GM12878 (cell line): ENCODE measurements around the gene USP9X. TPM values are rescaled to one million over a fixed set of nuclear protein-coding genes. Genes with fewer than 3 reads are reported as not detected.

Source experiments
- ATAC-seq: fragments of 200-7000 bp; cut with Tn5 transposase; 3 replicates; pipeline ENCODE4 v1.9.1; 2020; ENCODE audit warnings: mild to moderate bottlenecking, moderate library complexity
- BruUV-seq: library from RNA; stranded (reverse); fragments of 400-500 nt; replicated peaks from 2 replicates; lab custom pipeline; 2021; lab: Mats Ljungman, UMichigan
- CTCF ChIA-PET: fragments of 300-600 bp; sonication (Branson Sonifier 250); formaldehyde crosslinking; extraction: SDS; loops from one replicate; lab custom pipeline; 2021; ENCODE audit warnings: inconsistent platforms; lab: Yijun Ruan, JAX
- POLR2A ChIA-PET: fragments of 350-600 bp; formaldehyde crosslinking; extraction: SDS; loops from one replicate; lab custom pipeline; 2021; ENCODE audit warnings: inconsistent platforms; lab: Charles Lee
- RAD21 ChIA-PET: fragments of 300-600 bp; sonication (Branson Sonifier 250); formaldehyde crosslinking; loops from one replicate; lab custom pipeline; 2023; ENCODE audit warnings: antibody characterized with exemption; ENCODE audit not compliant: unreplicated experiment; lab: Charles Lee
- SMC1A ChIA-PET: fragments of 300-600 bp; sonication (Branson Sonifier 250); formaldehyde crosslinking; loops from one replicate; lab custom pipeline; 2023; ENCODE audit not compliant: unreplicated experiment, uncharacterized antibody; lab: Charles Lee
- DNase-seq: peaks from one replicate; pipeline ENCODE4 v3.0.0-alpha.2; 2011; ENCODE audit warnings: low read depth, low spot score
- FAIRE-seq: peaks from 3 replicates; lab custom pipeline; 2011; peaks lifted over from hg19 to GRCh38; lab: Jason Lieb, UNC
- H2AFZ ChIP-seq: 2 replicates; pipeline ENCODE4 v1.6.0; 2011; ENCODE audit warnings: low read depth, low read length, control low read depth; ENCODE audit not compliant: control insufficient read depth
- H3K27ac ChIP-seq: 2 replicates; pipeline ENCODE4 v1.5.1; 2011; ENCODE audit warnings: control low read depth; ENCODE audit not compliant: control insufficient read depth, insufficient read depth
- H3K27me3 ChIP-seq, 2 experiments: replicated peaks in 1 of 2; 2 replicates each; pipeline versions ENCODE4 v1.6.0 to v1.6.1; 2011; ENCODE audit warnings: low read length in 1 of 2; ENCODE audit not compliant: control insufficient read depth in 2 of 2, insufficient read depth in 2 of 2
- H3K36me3 ChIP-seq, 2 experiments: 2 replicates each; pipeline ENCODE4 v1.5.1; 2011; ENCODE audit warnings: low read length in 1 of 2; ENCODE audit not compliant: control insufficient read depth in 2 of 2, insufficient read depth in 2 of 2
- H3K4me1 ChIP-seq: 2 replicates; pipeline ENCODE4 v1.6.1; 2011; ENCODE audit warnings: mild to moderate bottlenecking, low read length, moderate library complexity, mixed read lengths; ENCODE audit not compliant: control insufficient read depth, insufficient read depth
- H3K4me2 ChIP-seq: 2 replicates; pipeline ENCODE4 v1.6.0; 2011; ENCODE audit warnings: control low read depth; ENCODE audit not compliant: control insufficient read depth, insufficient read depth
- H3K4me3 ChIP-seq: fragments of 200-600 bp; sonication (generic); 2 replicates; pipeline ENCODE4 v1.5.1; 2016
- H3K79me2 ChIP-seq: 2 replicates; pipeline ENCODE4 v1.6.0; 2011; ENCODE audit warnings: low read length; ENCODE audit not compliant: control insufficient read depth, insufficient read depth
- H3K9ac ChIP-seq: 2 replicates; pipeline ENCODE4 v1.8.0; 2011; ENCODE audit warnings: low read length, control low read depth, mixed read lengths; ENCODE audit not compliant: control insufficient read depth, insufficient read depth
- H3K9me3 ChIP-seq: replicated peaks from 3 replicates; pipeline ENCODE4 v1.5.1; 2011; ENCODE audit warnings: mild to moderate bottlenecking, low read length; ENCODE audit not compliant: control insufficient read depth, insufficient read depth
- H4K20me1 ChIP-seq: 2 replicates; pipeline ENCODE4 v1.6.0; 2011; ENCODE audit not compliant: control insufficient read depth, insufficient read depth
- CBX5 ChIP-seq: sonication (generic); IDR thresholded peaks from 2 replicates; pipeline ENCODE4 v1.6.1; 2016; ENCODE audit warnings: low read depth, moderate library complexity, mild to moderate bottlenecking, inconsistent platforms
- CHD4 ChIP-seq: fragments of 200-600 bp; sonication (generic); IDR thresholded peaks from 2 replicates; pipeline ENCODE4 v1.6.1; 2016; ENCODE audit warnings: mild to moderate bottlenecking
- HCFC1 ChIP-seq: fragments of 150-350 bp; IDR thresholded peaks from 2 replicates; pipeline ENCODE4 v1.6.1; 2014; ENCODE audit warnings: low read length
- HDGF ChIP-seq: fragments of 450-650 bp; IDR thresholded peaks from 2 replicates; pipeline ENCODE4 v1.6.1; 2016; ENCODE audit warnings: antibody characterized with exemption
- KLF5 ChIP-seq: fragments of 450-650 bp; IDR thresholded peaks from 2 replicates; pipeline ENCODE4 v1.6.1; 2014; ENCODE audit warnings: mild to moderate bottlenecking; ENCODE audit not compliant: partially characterized antibody
- NBN ChIP-seq: fragments of 450-650 bp; IDR thresholded peaks from 2 replicates; pipeline ENCODE4 v1.6.1; 2016
- PBX3 ChIP-seq: IDR thresholded peaks from 2 replicates; pipeline ENCODE4 v1.6.1; 2011; ENCODE audit warnings: mild to moderate bottlenecking, low read depth, low read length, moderate library complexity; ENCODE audit not compliant: insufficient replicate concordance
- POLR2AphosphoS5 ChIP-seq: IDR thresholded peaks from 2 replicates; pipeline ENCODE4 v1.6.1; 2011; ENCODE audit warnings: mild to moderate bottlenecking, low read length, inconsistent platforms
- RB1 ChIP-seq: fragments of 450-650 bp; formaldehyde crosslinking; IDR thresholded peaks from 2 replicates; pipeline ENCODE4 v1.6.1; 2017; ENCODE audit warnings: mild to moderate bottlenecking, borderline replicate concordance
- STAT3 ChIP-seq: IDR thresholded peaks from 2 replicates; pipeline ENCODE4 v1.6.1; 2011; ENCODE audit warnings: low read depth, low read length, improper control_type of control experiment
- ZNF207 ChIP-seq: fragments of 450-650 bp; IDR thresholded peaks from 2 replicates; pipeline ENCODE4 v1.6.1; 2014; ENCODE audit warnings: antibody characterized with exemption, mild to moderate bottlenecking, borderline replicate concordance
- ZNF217 ChIP-seq: fragments of 450-650 bp; IDR thresholded peaks from 2 replicates; pipeline ENCODE4 v1.6.1; 2017; ENCODE audit warnings: antibody characterized with exemption, mild to moderate bottlenecking
- ZNF274 ChIP-seq: IDR thresholded peaks from one replicate; pipeline ENCODE4 v1.8.0; 2011; ENCODE audit not compliant: insufficient read length, insufficient read depth
- ZNF384 ChIP-seq: IDR thresholded peaks from 2 replicates; pipeline ENCODE4 v1.6.1; 2012; ENCODE audit warnings: low read depth, mild to moderate bottlenecking, low read length, improper control_type of control experiment, borderline replicate concordance
- ZZZ3 ChIP-seq: IDR thresholded peaks from 2 replicates; pipeline ENCODE4 v1.6.1; 2011; ENCODE audit warnings: low read depth; ENCODE audit not compliant: control insufficient read depth, insufficient read length
- WGBS: methylation state at CpG from one replicate; pipeline ENCODE4 v1.1.6; 2016; ENCODE audit warnings: low lambda C conversion rate; ENCODE audit not compliant: insufficient replicate concordance, insufficient coverage; ENCODE audit errors: missing lambda C conversion rate; 5-methylcytosine and 5-hydroxymethylcytosine counted together
- in situ Hi-C: fragments of 300-500 bp; cut with MboI; formaldehyde crosslinking; loops from 9 replicates; pipeline ENCODE4 v1.14.3; 2018; ENCODE audit warnings: mixed read lengths
- intact Hi-C: fragments of 100-400 bp; cut with micrococcal nuclease; formaldehyde crosslinking; loops from one replicate; pipeline ENCODE4 v1.14.2; 2022; ENCODE audit not compliant: unreplicated experiment
- polyA plus RNA-seq, 11 experiments: library from polyadenylated mRNA; depleted of rRNA in 4 of 11; unstranded in 6 of 11; stranded (reverse) in 5 of 11; fragments of >200 nt; fragmentation: Nextera tagmentation in 4 of 11; fragmentation: Illumina TruSeq in 1 of 11; extraction: Ambion mirVana in 4 of 11; extraction: Trizol in 1 of 11; gene quantifications; 1 replicate in 1 of 11; 2 replicates in 10 of 11; pipeline versions ENCODE4 v1.2.1 to v1.2.3, GENCODE V29; 2011 to 2016; ENCODE audit warnings: inconsistent platforms in 2 of 11, missing spikeins in 2 of 11, low read depth in 1 of 11
- total RNA-seq, 4 experiments: library from RNA; depleted of rRNA in 3 of 4; stranded (reverse); fragments of >200 nt in 3 of 4; fragmentation: Illumina TruSeq in 1 of 4; extraction: Trizol in 1 of 4; gene quantifications; 2 replicates each; pipeline versions ENCODE4 v1.2.1 to v1.2.3, GENCODE V29; 2013 to 2021
- TF ChIP-seq, protein P1 (sequence below): IDR thresholded peaks from 2 replicates; pipeline ENCODE4 v1.6.1; 2011; ENCODE audit warnings: borderline replicate concordance, low read depth, mild to moderate bottlenecking, moderate library complexity, mixed read lengths, low read length; ENCODE audit not compliant: insufficient read depth; ENCODE audit errors: extremely low read length

Gene USP9X
- total and polyA plus RNA-seq, 10 of the 15 experiments (the other 5 are each of a cell fraction or from before 2014, with no cell fraction given): 9.3 to 61.6 (median 31.7) TPM

DNA sequence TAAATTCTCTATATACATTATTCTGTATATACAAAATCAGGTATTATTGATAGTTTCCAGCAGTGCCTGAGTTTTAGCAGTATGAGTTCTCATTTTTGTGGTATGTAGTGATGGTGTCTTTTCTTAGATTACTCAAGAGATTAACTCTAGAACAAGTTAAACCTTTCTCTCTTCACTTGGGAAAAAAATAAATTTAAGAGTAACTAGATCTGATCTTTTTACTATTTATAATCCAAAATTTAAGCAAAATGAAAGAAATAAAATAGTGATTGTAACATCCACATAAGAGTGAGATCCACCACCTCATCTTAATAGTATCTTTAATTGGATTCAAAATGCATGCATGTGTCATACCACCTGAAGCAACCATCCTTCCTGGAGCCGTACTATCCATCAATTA, 124.6 kb downstream of the USP9X start:
- in situ Hi-C loops: no loop called here
- 100% methylated on average over 1 of the region's 1 CpG for WGBS
- ChIA-PET POLR2A (no interaction called here), SMC1A (interaction anchor here (1.4 to 1.8 kb wide), 3 partner anchors 8 to 17 kb away, joined by 3 to 4 read pairs (median 3); no protein-coding TSS in a partner anchor), RAD21 (no interaction called here), CTCF (interaction anchor here (0.7 kb wide), 1 partner anchor 30 kb away, joined by 3 read pairs; no protein-coding TSS in a partner anchor)
- Histone ChIP-seq H3K4me2 (no peak overlapping the region), H3K27me3 (no peaks in the 10 kb centered on the region), H3K4me1 (no peaks in the 10 kb centered on the region), H3K9me3 (peaks cover 23% of the 10 kb centered on the region), H4K20me1 (no peaks in the 10 kb centered on the region), H3K4me3 (no peak overlapping the region), H2AFZ (no peak overlapping the region), H3K9ac (no peak overlapping the region), H3K79me2 (no peaks in the 10 kb centered on the region), H3K36me3 (peaks cover 2 to 20% of the 10 kb centered on the region in 2 experiments), H3K27ac (no peak overlapping the region)
- ATAC-seq (no peak), FAIRE-seq (no peak), DNase-seq (no peak)
- intact Hi-C loops: no loop called here
- no TSS peak for BruUV-seq
- TF ChIP-seq HCFC1 (no peak), ZNF274 (peak; percentile 57)
- TF ChIP-seq, all 136 proteins: peak for 1

GRCh38 chrX:41224605-41225004, 139.4 kb downstream of the USP9X start:
- Histone ChIP-seq H2AFZ (no peak overlapping the region), H3K9me3 (no peaks in the 10 kb centered on the region), H3K9ac (no peak overlapping the region), H3K79me2 (no peaks in the 10 kb centered on the region), H3K27ac (no peak overlapping the region), H3K4me3 (no peak overlapping the region), H4K20me1 (no peaks in the 10 kb centered on the region), H3K36me3 (peaks cover 0 to 20% of the 10 kb centered on the region in 2 experiments; a peak in 3 of 4 replicates), H3K27me3 (no peaks in the 10 kb centered on the region), H3K4me2 (no peak overlapping the region), H3K4me1 (no peaks in the 10 kb centered on the region)
- ChIA-PET SMC1A (interaction anchor here (1.3 to 3.0 kb wide), 3 partner anchors 9 to 44 kb away, joined by 4 to 12 read pairs (median 5); no protein-coding TSS in a partner anchor), POLR2A (interaction anchor here (0.6 kb wide), 1 partner anchor 934 kb away, joined by 3 read pairs; no protein-coding TSS in a partner anchor), CTCF (interaction anchor here (1.3 kb wide), 1 partner anchor 45 kb away, joined by 7 read pairs; no protein-coding TSS in a partner anchor), RAD21 (interaction anchor here (0.6 kb wide), 1 partner anchor 115 kb away, joined by 3 read pairs; no protein-coding TSS in a partner anchor)
- in situ Hi-C loops: no loop called here
- no TSS peak for BruUV-seq
- DNase-seq: no peak
- no peak for ATAC-seq
- intact Hi-C loops: no loop called here
- FAIRE-seq: no peak
- 100% methylated on average over 5 of the region's 5 CpGs for WGBS
- TF ChIP-seq ZNF384 (no peak), ZNF217 (no peak), STAT3 (no peak), PBX3 (no peak), ZZZ3 (no peak), CHD4 (no peak), RB1 (no peak), CBX5 (no peak), HDGF (no peak), ZNF207 (no peak), POLR2AphosphoS5 (no peak), KLF5 (no peak), NBN (no peak)
- TF ChIP-seq, protein P1, sequence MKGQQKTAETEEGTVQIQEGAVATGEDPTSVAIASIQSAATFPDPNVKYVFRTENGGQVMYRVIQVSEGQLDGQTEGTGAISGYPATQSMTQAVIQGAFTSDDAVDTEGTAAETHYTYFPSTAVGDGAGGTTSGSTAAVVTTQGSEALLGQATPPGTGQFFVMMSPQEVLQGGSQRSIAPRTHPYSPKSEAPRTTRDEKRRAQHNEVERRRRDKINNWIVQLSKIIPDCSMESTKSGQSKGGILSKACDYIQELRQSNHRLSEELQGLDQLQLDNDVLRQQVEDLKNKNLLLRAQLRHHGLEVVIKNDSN: no peak
